ENCODE results near the gene STAT6.

Gene STAT6

DNA sequence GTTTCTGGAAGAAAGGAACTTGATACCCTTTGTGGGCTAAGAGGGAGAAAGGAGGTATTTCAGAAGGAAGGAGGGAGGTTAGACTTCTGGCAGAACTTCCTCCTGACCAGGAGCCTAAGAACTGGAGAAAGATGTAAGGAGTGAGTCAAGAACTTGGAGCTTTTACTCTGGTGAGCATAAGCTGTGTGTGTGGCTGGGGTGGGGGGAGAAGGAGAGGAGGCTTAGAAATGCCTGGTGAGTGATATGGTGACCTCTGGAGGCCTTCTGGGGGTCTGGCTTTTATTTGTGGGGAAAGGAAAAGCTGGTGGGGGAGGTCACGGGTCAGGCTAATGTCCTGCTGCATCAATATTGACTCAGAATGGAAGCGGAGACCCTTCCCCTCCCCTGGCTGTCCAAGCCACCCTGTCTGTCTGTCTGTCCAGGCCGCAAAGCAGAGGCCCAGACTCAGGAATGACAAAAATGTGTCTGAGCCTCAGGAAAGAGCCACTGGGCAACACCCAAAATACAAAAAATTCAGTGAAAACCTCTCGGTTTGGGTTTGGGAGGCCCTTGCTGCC, 21.9 kb upstream of the STAT6 start:
- TF ChIP-seq FOXP2 (optimal IDR thresholded peaks at IDR 0.05; ENCODE audit: control extremely low read depth, extremely low read length, insufficient read depth), result no peak
- TF ChIP-seq POLR2AphosphoS5 (IDR thresholded peaks at IDR 0.05; ENCODE audit: borderline replicate concordance, low read depth, low read length), result no peak
- TF ChIP-seq EZH2 (IDR thresholded peaks at IDR 0.05), result no peak
- no peak overlapping the region for H3K4me3 ChIP-seq
- peak overlapping the region; percentile 65 for H3K27ac ChIP-seq
- no peaks in the 10 kb centered on the region for H3K9me3 ChIP-seq (ENCODE audit: low read depth, low read length)
- H3K9ac ChIP-seq (ENCODE audit: insufficient read length), result no peak overlapping the region
- DNase-seq (ENCODE audit: low read depth, low spot score), result no peak
- no peaks in the 10 kb centered on the region for H3K36me3 ChIP-seq (ENCODE audit: insufficient read depth, low read length)

DNA sequence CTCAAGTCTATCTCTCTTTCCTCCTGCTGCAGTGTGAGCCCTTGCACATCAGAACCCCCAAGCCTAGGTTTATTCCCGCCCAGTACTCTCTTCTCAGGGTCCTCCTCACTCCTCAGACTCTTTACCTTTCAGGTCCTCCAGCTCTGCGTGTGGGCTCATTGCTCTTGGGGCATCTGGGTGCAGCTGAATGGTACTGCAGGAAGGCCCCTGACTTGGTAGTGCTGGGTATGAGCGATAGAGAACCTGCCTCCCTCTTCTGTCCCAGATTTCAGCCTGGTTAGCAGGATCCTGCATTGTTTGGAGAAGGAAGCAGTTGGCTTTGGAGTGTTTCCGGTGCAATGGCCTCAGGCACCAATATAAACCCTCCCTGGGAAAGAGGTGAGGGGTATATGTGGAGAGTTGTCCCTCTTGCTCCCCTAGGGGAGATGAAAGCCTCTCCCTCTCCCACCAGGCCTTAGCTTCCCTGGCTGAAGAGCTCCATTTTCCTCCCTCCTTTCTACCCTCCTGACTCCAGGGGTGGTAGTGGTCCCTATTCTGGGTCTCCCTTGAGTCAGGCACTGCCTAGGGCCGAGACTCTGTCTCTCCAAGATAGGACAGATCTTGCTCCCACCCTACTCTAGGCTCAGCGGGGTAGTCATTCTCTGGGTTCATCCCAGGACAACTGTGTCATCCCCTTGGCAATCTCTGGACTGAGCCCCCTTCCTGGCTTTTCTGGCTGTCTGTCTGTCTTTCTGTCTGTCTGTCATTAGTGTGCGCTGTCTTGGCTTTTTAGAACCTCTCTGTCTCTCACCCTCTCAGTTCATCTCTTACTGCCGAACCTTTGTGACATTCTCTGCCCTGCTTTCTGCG, 21.0 kb upstream of the STAT6 start:
- no peak for TF ChIP-seq POLR2AphosphoS5 (IDR thresholded peaks at IDR 0.05; ENCODE audit: borderline replicate concordance, low read depth, low read length)
- no peak for TF ChIP-seq EZH2 (IDR thresholded peaks at IDR 0.05)
- TF ChIP-seq FOXP2 (optimal IDR thresholded peaks at IDR 0.05; ENCODE audit: control extremely low read depth, extremely low read length, insufficient read depth), result no peak
- H3K4me3 ChIP-seq, result peak overlapping the region; percentile 59
- no peak for DNase-seq (ENCODE audit: low read depth, low spot score)
- peak overlapping the region; percentile 65 for H3K27ac ChIP-seq
- H3K9me3 ChIP-seq (ENCODE audit: low read depth, low read length), result no peaks in the 10 kb centered on the region
- no peaks in the 10 kb centered on the region for H3K36me3 ChIP-seq (ENCODE audit: insufficient read depth, low read length)
- H3K9ac ChIP-seq (ENCODE audit: insufficient read length), result peak overlapping the region; percentile 5

DNA sequence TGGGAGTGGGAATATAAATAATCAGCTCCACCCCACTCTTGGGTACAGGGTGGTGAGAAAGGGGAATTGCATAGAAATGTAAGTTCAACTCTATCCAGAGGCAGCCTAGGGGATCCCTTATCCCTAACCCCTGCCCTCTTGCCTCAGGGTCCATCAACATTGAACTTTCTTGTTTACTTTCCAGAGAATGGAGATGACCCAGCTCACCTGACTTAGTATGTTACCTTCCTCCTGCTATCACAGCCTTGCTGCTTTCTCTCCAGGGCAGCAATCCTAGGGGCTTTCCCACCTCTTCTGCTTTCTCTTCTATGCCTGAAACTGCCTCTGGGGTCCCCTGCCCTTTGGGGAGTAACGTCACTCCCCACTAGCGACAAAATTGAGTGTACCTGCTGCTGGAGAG, 19.8 kb upstream of the STAT6 start:
- H3K27ac ChIP-seq, result no peak overlapping the region
- H3K36me3 ChIP-seq (ENCODE audit: insufficient read depth, low read length), result no peaks in the 10 kb centered on the region
- H3K9ac ChIP-seq (ENCODE audit: insufficient read length), result no peak overlapping the region
- H3K4me3 ChIP-seq, result peak overlapping the region; percentile 59
- DNase-seq (ENCODE audit: low read depth, low spot score), result no peak
- no peak for TF ChIP-seq EZH2 (IDR thresholded peaks at IDR 0.05)
- TF ChIP-seq POLR2AphosphoS5 (IDR thresholded peaks at IDR 0.05; ENCODE audit: borderline replicate concordance, low read depth, low read length), result no peak
- no peak for TF ChIP-seq FOXP2 (optimal IDR thresholded peaks at IDR 0.05; ENCODE audit: control extremely low read depth, extremely low read length, insufficient read depth)
- H3K9me3 ChIP-seq (ENCODE audit: low read depth, low read length), result no peaks in the 10 kb centered on the region

- DNase-seq (ENCODE audit: low read depth, low spot score), result no peak
- Histone ChIP-seq H3K9ac (ENCODE audit: insufficient read length) (peak overlapping the region; percentile 70), H3K9me3 (ENCODE audit: low read depth, low read length) (no peaks in the 10 kb centered on the region), H3K4me3 (peak overlapping the region; percentile 96), H3K36me3 (ENCODE audit: insufficient read depth, low read length) (no peaks in the 10 kb centered on the region), H3K27ac (no peak overlapping the region)
- TF ChIP-seq EZH2 (IDR thresholded peaks at IDR 0.05), result no peak
- TF ChIP-seq FOXP2 (optimal IDR thresholded peaks at IDR 0.05; ENCODE audit: control extremely low read depth, extremely low read length, insufficient read depth), result no peak
- TF ChIP-seq POLR2AphosphoS5 (IDR thresholded peaks at IDR 0.05; ENCODE audit: borderline replicate concordance, low read depth, low read length), result no peak
Observed at GRCh38 chr12:57129889-57130288, 18.7 kb upstream of the STAT6 start.

DNA sequence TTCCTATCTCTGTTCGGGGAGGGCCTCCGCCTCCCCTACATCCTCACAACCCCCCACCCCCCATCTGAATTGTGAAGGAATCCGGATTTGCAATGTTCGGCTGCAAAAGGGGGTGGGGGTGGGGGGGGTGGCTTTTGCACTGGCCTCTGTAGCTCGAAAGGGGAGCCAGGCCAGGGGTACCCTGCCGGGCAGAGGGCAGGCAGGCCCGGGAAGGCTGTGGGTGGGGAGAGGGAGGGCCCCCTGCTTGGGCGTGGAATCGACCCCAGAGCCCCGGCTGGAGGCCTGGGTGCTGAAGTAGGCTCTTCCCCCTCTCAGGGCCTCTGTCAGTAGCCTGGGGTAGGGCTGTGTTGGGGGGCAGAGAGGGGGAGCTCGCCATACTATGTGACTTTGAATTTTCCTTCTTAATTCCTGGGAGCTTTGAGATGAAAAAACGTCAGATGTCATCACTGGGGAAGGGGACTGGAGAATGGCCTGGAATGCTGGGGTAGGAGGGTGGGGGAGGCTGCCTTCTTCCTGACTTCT, 18.2 kb upstream of the STAT6 start:
- Histone ChIP-seq H3K9me3 (ENCODE audit: low read depth, low read length) (no peaks in the 10 kb centered on the region), H3K9ac (ENCODE audit: insufficient read length) (peak overlapping the region; percentile 70), H3K27ac (no peak overlapping the region), H3K36me3 (ENCODE audit: insufficient read depth, low read length) (no peaks in the 10 kb centered on the region), H3K4me3 (peak overlapping the region; percentile 96)
- TF ChIP-seq EZH2 (IDR thresholded peaks at IDR 0.05) (no peak), FOXP2 (optimal IDR thresholded peaks at IDR 0.05; ENCODE audit: control extremely low read depth, extremely low read length, insufficient read depth) (no peak), POLR2AphosphoS5 (IDR thresholded peaks at IDR 0.05; ENCODE audit: borderline replicate concordance, low read depth, low read length) (no peak)
- no peak for DNase-seq (ENCODE audit: low read depth, low spot score)

- no peak overlapping the region for H3K27ac ChIP-seq
- no peak for DNase-seq (ENCODE audit: low read depth, low spot score)
- peak overlapping the region; percentile 70 for H3K9ac ChIP-seq (ENCODE audit: insufficient read length)
- peak overlapping the region; percentile 96 for H3K4me3 ChIP-seq
- H3K9me3 ChIP-seq (ENCODE audit: low read depth, low read length), result no peaks in the 10 kb centered on the region
- no peaks in the 10 kb centered on the region for H3K36me3 ChIP-seq (ENCODE audit: insufficient read depth, low read length)
- no peak for TF ChIP-seq FOXP2 (optimal IDR thresholded peaks at IDR 0.05; ENCODE audit: control extremely low read depth, extremely low read length, insufficient read depth)
- no peak for TF ChIP-seq EZH2 (IDR thresholded peaks at IDR 0.05)
- TF ChIP-seq POLR2AphosphoS5 (IDR thresholded peaks at IDR 0.05; ENCODE audit: borderline replicate concordance, low read depth, low read length), result no peak
Observed at GRCh38 chr12:57128519-57129247, 17.5 kb upstream of the STAT6 start.

DNA sequence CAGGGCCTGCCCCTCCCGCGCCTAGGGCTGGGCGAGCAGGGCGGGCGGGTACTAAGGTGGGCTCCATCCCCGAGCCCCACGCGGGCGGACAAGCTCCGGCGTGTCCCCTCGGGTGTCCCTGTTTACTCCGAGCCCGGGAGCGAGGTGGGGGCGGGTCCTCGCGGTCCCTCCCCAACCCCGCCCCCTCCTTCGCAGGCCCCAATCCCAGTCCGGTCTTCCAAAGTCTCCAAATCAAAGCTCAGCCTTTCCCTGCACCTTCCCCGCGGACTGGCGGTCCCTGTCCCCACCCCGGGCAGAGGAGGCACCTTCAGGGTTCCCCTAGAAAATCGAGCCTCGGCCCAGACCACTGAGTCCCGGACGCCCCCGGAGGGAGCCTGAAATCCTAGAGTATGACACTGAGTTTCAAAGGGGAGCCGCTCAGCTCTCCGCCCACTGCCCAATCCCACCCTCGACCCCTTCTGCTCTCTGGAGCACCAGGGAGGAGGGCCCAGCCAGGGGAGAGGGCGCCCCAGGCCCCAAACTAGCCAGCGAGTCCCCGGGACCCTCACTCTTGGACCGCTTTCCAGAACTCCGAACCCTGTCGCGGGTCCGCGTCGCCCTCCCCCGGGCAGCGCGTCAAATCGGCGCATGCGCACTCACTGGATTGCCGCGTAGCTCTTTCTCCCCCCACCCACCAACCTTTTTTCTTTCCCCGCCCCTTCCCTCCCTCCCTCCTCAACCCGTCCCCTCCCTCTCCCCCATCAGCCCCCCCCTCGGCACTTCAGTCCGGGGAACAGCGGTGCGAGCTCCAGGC, 16.8 kb upstream of the STAT6 start, which contains the start of gene LRP1:
LRP1 (plus strand) TSS at position 758 of the 793 bp plus-strand sequence. CDS start 482 bp downstream, outside the sequence.
- H3K27ac ChIP-seq, result peak within 1 kb of the TSS; percentile 59; the same call in 1 of the 2 replicates
- peak within 1 kb of the TSS; percentile 84 for H3K9ac ChIP-seq (ENCODE audit: insufficient read length)
- no peaks in the 10 kb centered on the region for H3K9me3 ChIP-seq (ENCODE audit: low read depth, low read length)
- no peaks in the 10 kb centered on the region for H3K36me3 ChIP-seq (ENCODE audit: insufficient read depth, low read length)
- TF ChIP-seq FOXP2 (optimal IDR thresholded peaks at IDR 0.05; ENCODE audit: control extremely low read depth, extremely low read length, insufficient read depth) (peak; percentile 83), POLR2AphosphoS5 (IDR thresholded peaks at IDR 0.05; ENCODE audit: borderline replicate concordance, low read depth, low read length) (peak; percentile 80), EZH2 (IDR thresholded peaks at IDR 0.05) (no peak)
- DNase-seq (ENCODE audit: low read depth, low spot score), result no peak
- H3K4me3 ChIP-seq, result peak within 1 kb of the TSS; percentile 96
